HG03571 (cell line): ENCODE results near the gene ZMIZ1.
A peak's percentile ranks its signal among the peaks of the same experiment; 100 is the strongest.

Experiments
- ATAC-seq: cut with Tn5 transposase; IDR thresholded peaks from one replicate; pipeline ENCODE4 v1.9.1; 2021; ENCODE audit not compliant: unreplicated experiment

ZMIZ1 gene

GRCh38 chr10:79184657-79185056 lies 115.9 kb downstream of the ZMIZ1 start:
- ATAC-seq, result no peak

GRCh38 chr10:79185067-79185774 lies 116.5 kb downstream of the ZMIZ1 start:
- no peak for ATAC-seq

- ATAC-seq, result no peak
Observed at GRCh38 chr10:79185796-79186374, 117.1 kb downstream of the ZMIZ1 start.

DNA sequence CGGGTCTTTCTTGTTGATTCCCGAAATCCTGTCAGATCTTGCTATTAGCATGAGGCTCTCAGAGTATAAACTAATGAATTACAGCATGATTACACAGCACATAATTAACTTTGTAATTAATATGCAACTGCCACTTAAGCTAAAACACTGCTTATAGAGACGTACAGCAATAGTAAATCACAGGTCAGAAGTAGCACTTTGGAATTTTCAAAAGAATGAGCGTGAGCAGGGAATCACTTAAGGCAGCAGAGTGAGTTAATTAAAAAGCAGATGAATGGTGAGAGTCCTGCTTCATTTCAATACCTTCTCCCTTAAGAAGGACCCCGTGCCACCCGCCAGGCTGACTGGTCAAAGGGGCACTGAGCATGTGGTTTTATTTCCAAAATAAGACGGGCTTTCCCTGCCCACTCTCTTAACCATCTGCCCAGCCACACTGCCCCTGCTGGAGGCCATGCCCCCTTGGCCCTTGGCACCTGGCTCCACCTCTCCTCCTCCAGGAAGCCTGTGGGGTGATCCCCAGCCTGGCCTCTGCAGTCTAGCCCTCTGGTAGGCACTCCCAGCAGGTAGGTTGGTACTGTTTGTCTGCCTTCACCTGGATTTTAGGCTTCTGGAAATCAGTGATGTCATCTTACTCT lies 117.8 kb downstream of the ZMIZ1 start:
- ATAC-seq, result no peak

DNA sequence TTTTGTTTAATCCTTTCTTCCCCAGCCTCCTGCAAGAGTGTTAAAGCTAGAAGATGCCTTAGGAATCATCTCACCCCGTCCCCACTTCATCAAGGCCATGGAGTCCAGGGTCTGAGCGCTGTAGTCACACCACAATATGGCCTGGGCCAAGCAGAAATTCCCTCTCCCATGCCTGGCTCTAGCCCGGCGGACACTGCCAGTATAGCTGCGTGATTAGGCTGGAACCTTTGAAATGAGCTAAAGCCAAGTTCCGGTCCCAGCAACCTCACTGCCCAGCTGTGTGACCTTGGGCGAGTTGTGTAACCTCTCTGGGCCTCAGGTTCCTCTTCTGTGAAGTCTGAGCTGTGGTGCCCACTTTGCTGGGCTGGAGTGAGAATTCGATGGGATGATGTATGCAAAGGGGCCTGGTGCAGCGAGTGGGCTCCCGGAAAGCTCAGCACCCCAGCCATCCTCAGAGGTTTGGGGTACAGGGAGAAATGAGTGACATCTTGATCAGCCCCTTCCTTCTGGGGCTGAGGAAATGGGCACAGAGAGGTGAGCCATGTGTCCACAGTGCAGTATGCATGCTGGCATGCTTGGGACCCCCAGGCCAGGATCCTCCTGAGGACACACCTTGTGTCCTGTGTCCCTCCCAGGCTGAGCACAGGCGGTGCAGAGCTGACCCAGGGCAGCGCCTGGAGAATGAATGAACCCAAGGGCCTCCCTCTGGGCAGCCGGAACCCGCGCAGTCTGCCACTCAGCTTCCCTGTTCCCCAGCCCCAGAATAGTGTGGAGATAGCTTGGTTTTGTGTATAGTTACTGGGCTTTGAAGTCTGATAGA lies 118.6 kb downstream of the ZMIZ1 start:
- ATAC-seq, result no peak

- no peak for ATAC-seq
Observed at GRCh38 chr10:79188154-79188965, 119.6 kb downstream of the ZMIZ1 start.

GRCh38 chr10:79189181-79189580 lies 120.4 kb downstream of the ZMIZ1 start:
- no peak for ATAC-seq

DNA sequence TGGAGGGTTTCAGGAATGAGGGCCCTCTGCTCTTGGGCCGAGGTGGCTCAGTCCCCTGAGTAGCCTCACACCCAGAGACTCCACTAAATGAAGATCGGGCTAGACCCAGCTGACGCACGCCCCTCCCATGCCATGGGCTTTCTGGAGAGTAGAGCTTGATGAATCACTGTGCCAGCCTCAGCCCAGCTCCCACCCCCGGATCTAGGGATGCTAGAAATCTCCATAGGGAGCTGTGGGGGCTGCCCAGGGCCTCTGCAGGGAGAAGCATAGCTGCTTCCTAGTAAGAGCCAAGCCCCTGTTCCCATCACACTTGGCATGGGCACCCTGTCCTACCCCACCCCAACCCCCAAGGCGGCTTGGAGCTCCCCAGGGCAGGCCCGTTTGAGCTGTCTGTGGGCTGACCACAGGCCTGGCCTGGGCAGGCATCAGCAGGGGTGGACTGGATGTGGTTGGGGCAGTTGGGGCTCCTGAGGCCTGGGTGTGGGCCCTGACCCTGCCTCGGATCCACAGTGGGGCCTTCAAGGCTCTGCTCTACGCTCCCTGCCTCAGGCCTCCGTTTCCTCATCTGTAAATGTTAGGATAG lies 121.2 kb downstream of the ZMIZ1 start:
- ATAC-seq, result no peak

DNA sequence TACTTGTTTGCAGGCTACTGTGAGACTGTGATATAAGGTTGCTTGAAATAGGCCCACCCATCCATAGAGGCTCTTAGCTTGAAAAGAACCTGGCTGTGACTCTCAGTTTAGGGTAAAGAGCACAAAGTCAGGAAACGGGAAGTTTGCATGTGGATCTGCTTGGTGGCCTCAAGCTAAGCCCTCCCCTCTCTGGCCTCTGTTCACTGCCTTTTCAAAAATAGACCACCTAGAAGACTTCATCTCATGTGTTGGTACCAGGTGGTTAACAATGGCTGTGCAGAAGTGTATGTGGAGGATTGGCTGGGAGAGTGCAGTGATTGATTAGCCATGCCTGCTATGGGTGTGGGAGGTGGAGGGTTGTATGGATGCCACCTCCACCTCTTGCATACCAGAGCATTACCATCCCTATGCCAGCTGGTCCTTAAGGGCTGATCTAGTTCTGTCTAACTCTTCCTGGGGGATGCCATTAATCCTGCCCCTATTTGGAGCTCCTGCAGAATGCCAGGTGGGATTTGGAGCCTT lies 122.0 kb downstream of the ZMIZ1 start:
- no peak for ATAC-seq

- no peak for ATAC-seq
Observed at GRCh38 chr10:79191951-79192676, 123.3 kb downstream of the ZMIZ1 start.

- ATAC-seq, result no peak
Observed at GRCh38 chr10:79192677-79193003, 123.9 kb downstream of the ZMIZ1 start.

GRCh38 chr10:79193694-79194382 lies 125.1 kb downstream of the ZMIZ1 start:
- ATAC-seq, result no peak

DNA sequence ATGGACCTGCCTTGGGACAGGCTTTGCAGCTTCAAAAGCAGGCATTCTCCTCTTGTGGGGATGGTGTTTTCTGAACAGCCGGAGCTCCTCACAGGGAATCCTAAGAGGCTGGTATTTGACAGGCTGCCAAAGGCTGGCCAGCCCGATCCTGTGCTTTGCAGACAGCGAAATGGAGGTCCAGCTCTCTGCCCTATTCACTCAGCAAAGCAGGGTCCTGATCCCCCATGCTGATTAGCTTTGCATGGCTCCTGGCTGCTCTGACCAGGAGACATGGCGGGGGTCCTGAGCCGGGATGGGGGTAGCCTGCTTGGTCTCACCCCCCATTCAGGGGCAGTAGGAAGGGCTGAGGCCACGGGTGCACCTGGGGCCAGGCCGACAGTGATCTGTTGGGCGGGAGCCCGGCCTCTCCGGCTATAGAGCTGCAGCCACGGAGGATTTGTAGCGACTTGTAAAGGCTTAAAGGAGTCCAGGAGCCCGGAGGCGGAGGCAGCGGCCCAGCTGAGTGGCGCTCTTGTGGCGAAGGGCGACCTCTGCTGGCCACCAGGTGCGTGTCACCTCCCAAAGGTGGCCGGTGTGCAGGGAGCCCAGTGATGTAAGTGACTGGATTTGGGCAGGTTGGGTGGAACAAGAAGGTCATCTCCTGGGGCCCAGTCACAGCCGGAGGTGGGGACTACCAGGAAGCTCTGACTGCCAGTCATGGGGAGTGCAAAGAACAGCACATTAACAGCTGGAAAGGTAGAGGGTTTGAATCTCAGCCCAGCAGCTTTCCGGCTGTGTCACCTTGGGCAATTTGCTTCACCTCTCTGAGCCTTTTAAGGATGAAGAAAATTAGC lies 126.5 kb downstream of the ZMIZ1 start:
- peak; percentile 80 for ATAC-seq

DNA sequence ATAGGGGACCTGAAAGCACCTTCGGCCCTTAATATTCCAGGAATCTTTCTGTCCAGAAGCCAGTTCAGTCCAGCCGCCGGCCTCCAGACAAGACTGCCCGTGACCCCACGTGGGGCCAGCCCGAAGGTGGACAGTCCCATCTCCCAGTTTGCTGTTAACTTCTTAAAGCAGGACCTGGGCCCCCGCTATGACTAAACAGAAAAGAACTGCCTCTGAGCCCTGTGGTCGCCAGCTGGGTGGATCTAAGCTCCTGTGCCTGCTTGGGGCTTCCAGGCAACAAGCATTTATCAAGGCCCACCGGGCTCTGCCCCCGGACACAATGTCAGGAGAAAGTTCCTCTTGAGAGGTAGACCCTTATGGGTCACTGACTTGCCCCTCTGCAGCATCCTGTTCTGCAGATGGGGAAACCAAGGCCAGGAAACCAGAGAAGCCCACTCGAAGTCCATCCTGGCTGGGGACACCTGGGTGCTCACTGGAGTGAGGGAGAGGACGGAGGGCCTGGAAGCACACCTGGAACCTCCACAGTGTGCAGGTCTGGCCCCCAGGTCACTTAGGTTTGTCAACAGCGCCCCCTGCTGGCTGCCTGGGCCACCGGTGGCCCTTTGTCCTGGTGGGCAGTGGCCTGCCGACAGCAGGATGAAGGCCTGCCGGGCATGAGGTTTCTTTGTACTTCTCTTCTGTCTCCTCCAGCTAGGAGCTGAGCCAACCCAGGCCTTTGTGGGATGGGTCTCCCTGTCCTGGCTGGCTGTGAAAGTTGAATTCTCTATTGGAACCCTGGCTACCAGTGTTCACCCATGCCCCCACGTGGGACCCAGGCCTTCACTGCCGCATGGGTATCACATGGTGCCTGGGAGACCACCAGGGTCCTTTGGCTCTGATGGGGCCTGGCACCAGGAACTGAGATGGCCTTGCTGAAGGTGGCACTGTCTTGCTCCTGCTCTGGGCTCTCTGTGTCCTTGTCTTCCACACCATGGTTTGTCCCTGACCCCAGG lies 128.0 kb downstream of the ZMIZ1 start:
- no peak for ATAC-seq

GRCh38 chr10:79197558-79197957 lies 128.8 kb downstream of the ZMIZ1 start:
- ATAC-seq, result no peak

DNA sequence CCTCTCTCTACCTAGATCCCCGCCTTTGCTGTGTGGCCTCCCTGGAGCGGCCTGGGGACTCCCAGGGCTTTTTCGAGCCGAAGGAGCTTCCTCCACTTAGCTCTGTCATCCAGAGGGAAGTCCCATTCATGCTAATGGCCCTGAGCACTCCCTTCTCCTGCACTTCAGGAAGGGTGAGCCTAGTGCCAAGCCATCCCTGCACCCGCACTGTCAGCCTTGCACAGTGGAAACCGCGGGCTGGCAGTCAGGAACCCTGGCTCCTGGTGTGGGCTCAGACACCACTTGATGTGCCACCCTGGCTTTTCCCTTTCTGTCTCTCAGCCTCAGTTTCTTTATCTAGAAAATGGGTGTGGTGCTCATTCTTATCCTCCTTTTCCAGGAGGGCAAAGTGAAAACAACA lies 131.6 kb downstream of the ZMIZ1 start:
- ATAC-seq, result no peak

DNA sequence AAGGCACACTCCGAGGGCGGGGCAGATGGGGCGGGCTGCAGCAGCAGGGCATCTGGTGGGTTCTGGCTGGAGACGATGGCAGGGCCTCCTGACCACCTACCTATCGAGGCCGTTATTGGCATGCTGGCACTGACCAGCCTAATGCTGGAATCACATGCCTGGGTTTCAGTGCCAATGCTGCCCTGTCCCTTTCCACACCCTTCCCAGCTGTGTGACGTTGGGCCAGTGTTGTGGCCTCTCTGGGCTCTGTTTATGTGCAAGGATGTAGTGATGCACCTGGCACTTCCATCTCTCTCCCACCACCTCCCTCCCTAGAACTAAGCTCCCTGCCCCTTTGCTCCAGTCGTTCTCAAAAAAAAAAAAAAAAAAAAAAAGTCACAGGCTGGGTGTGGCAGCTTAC lies 132.9 kb downstream of the ZMIZ1 start:
- ATAC-seq, result no peak
